IPS DF 6.9 (cell line): ENCODE results near the gene HDGFL3.
"Not testable (repeated sequence)": the region's sequence is repeated elsewhere in the genome, so short reads cannot be mapped to it uniquely, and the experiment has no call there.

Experiments used
- DNase-seq: peaks from one replicate; pipeline ENCODE4 v3.0.0-alpha.2; 2013; ENCODE audit warnings: low read depth, low spot score
- H3K27ac ChIP-seq: one replicate; pipeline ENCODE4 v1.5.1; 2013; ENCODE audit warnings: low read length, control low read depth
- H3K27me3 ChIP-seq: 2 replicates; pipeline ENCODE4 v1.6.1; 2013; ENCODE audit warnings: mild to moderate bottlenecking, low read length; ENCODE audit not compliant: control insufficient read depth, insufficient read depth
- H3K36me3 ChIP-seq: 2 replicates; pipeline ENCODE4 v1.6.1; 2013; ENCODE audit warnings: low read length; ENCODE audit not compliant: control insufficient read depth, insufficient read depth
- H3K4me1 ChIP-seq: 2 replicates; pipeline ENCODE4 v1.6.1; 2013; ENCODE audit warnings: low read length; ENCODE audit not compliant: control insufficient read depth, insufficient read depth
- H3K4me3 ChIP-seq: 2 replicates; pipeline ENCODE4 v1.5.1; 2013; ENCODE audit warnings: mild to moderate bottlenecking, low read length
- H3K9me3 ChIP-seq: 2 replicates; pipeline ENCODE4 v1.6.1; 2013; ENCODE audit warnings: low read length, inconsistent platforms; ENCODE audit not compliant: control insufficient read depth, insufficient read depth
- WGBS: extraction: QIAGEN DNeasy Blood & Tissue Kit; methylation state at CpG from one replicate; pipeline ENCODE4 v1.1.7; 2013; ENCODE audit warnings: mixed read lengths, missing lambda C conversion rate; ENCODE audit not compliant: insufficient read length, insufficient coverage; 5-methylcytosine and 5-hydroxymethylcytosine counted together

The HDGFL3 gene

DNA sequence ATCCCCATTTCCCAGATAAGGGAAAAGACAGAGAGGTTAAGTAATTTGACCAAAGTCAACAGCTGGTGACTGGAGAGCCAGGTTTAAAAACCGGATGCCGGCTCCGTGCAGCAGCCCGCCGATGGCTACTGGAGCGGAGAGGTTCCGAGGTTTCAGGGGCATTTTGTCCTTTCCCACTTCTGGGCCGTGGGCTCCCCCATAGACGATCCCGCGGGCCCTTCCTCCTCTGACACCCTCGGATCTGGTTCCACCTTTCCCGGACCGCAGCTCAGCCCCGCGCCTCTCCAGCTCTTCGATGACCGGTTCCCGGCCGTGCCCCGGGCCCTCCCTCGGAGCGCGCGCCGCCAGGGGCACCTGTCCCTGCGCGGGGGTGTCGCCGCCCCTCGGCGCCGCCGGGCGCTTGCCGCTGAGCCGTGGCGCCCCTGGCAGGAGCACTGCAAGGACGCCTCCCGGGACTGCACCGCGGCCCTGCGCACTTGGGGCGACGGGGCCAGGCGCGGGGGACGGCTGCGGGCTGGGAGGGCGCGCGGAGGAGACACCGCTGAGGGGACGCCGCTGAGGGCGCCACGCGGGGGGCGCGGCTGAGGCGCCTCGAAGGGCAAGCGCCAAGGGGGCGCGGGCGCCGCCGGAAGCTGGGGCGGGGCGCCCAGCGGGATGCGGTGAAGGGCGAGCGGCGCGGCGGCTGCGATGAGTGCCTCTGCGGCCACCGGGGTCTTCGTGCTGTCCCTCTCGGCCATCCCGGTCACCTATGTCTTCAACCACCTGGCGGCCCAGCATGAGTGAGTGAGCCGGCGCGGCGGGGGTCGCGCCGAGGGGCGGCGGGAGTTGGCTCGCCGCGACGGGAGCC, 100.4 kb downstream of the HDGFL3 start, which contains the start of gene TM6SF1:
TM6SF1 (plus strand) TSS at position 652 of the 847 bp plus-strand sequence; CDS start at position 688, 36 bp downstream.
- DNase-seq = no peak
- H3K27ac ChIP-seq = no peak within 1 kb of the TSS
- H3K36me3 ChIP-seq = no peaks in the 10 kb centered on the region
- H3K4me1 ChIP-seq = peaks cover 5% of the 10 kb centered on the region; the same call in 1 of the 2 replicates
- peaks cover 11% of the 10 kb centered on the region; the same call in 1 of the 2 replicates for H3K27me3 ChIP-seq
- no CpG with 5 or more reads among the region's 97 CpGs for WGBS
- no peaks in the 10 kb centered on the region for H3K9me3 ChIP-seq
- H3K4me3 ChIP-seq = peak within 1 kb of the TSS; percentile 64

GRCh38 chr15:83105440-83105839, 102.2 kb downstream of the HDGFL3 start:
- Histone ChIP-seq H3K4me3 (no peak overlapping the region), H3K27me3 (peaks cover 11% of the 10 kb centered on the region; the same call in 1 of the 2 replicates), H3K9me3 (no peaks in the 10 kb centered on the region), H3K36me3 (no peaks in the 10 kb centered on the region), H3K27ac (no peak overlapping the region), H3K4me1 (peaks cover 5% of the 10 kb centered on the region; the same call in 1 of the 2 replicates)
- no peak for DNase-seq
- WGBS = no CpG with 5 or more reads among the region's 1 CpG

DNA sequence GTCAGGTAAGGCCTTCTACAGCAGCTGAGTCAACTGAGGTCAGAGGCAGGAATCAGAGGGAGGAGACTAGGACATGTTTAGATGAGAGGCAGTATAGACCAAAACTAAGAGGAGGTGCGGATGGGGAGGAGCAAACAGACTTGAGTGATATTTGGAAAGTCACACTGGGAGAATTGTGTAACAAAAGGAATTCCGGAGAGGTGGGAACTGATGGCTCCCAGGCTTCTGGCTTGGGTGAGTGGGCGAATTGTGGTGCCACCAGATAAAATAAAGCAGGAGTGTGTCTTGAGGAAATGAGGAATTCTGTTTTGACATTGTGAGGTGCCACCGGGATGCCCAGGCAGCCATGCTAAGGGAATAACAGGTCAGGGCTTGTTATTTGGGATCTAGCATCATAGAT, 103.5 kb downstream of the HDGFL3 start:
- no CpG with 5 or more reads among the region's 4 CpGs for WGBS
- H3K9me3 ChIP-seq = no peaks in the 10 kb centered on the region
- DNase-seq = no peak
- H3K27me3 ChIP-seq = peaks cover 11% of the 10 kb centered on the region; the same call in 1 of the 2 replicates
- peaks cover 5% of the 10 kb centered on the region; the same call in 1 of the 2 replicates for H3K4me1 ChIP-seq
- no peaks in the 10 kb centered on the region for H3K36me3 ChIP-seq
- no peak overlapping the region for H3K27ac ChIP-seq
- H3K4me3 ChIP-seq = no peak overlapping the region

- Histone ChIP-seq H3K27me3 (peaks cover 6% of the 10 kb centered on the region; the same call in 1 of the 2 replicates), H3K27ac (no peak overlapping the region)
Measured at GRCh38 chr15:83102346-83102745, 105.3 kb downstream of the HDGFL3 start.

DNA sequence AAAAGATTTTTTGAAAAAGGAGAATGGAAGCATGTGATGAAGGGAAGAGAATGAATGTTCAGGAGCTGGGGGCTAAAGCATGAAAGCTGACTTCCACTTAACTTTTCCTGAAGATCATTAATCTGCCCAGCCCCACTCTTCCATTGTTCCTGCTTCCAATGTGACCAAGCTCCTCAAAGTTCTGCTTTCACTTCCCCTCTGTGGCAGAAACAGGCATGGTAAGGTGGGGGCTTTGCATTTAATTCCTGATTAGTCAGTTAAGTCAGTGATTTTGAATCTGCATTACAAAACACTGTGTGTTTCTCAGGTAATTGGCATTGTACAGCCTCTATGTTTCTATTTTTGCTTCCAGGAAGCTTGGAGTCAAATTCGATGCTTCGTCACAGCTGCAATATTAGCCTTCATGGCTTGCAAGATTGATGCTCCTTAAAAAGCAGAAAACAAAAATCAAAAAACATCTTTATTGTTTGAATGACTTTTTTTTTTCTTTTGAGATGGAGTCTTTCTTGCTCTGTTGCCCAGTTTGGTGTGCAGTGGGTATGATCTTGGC, 107.5 kb downstream of the HDGFL3 start:
- no peaks in the 10 kb centered on the region for H3K36me3 ChIP-seq
- H3K9me3 ChIP-seq = no peaks in the 10 kb centered on the region
- no CpG with 5 or more reads among the region's 2 CpGs for WGBS
- no peak for DNase-seq
- H3K4me1 ChIP-seq = no peaks in the 10 kb centered on the region
- no peaks in the 10 kb centered on the region for H3K27me3 ChIP-seq
- H3K4me3 ChIP-seq = no peak overlapping the region
- H3K27ac ChIP-seq = no peak overlapping the region

More at GRCh38 chr15:83102346-83102745, 105.3 kb downstream of the HDGFL3 start:
- Histone ChIP-seq H3K9me3 (no peaks in the 10 kb centered on the region), H3K36me3 (no peaks in the 10 kb centered on the region), H3K4me3 (no peak overlapping the region), H3K4me1 (peaks cover 2% of the 10 kb centered on the region; the same call in 1 of the 2 replicates)
- no peak for DNase-seq
- no CpG with 5 or more reads among the region's 2 CpGs for WGBS

GRCh38 chr15:83099290-83099689, 108.3 kb downstream of the HDGFL3 start:
- no peaks in the 10 kb centered on the region for H3K27me3 ChIP-seq
- no peak overlapping the region for H3K27ac ChIP-seq
- H3K36me3 ChIP-seq = no peaks in the 10 kb centered on the region
- no peak overlapping the region for H3K4me3 ChIP-seq
- DNase-seq = no peak
- no peaks in the 10 kb centered on the region for H3K9me3 ChIP-seq
- 100% methylated on average over 2 of the region's 2 CpGs for WGBS
- no peaks in the 10 kb centered on the region for H3K4me1 ChIP-seq

DNA sequence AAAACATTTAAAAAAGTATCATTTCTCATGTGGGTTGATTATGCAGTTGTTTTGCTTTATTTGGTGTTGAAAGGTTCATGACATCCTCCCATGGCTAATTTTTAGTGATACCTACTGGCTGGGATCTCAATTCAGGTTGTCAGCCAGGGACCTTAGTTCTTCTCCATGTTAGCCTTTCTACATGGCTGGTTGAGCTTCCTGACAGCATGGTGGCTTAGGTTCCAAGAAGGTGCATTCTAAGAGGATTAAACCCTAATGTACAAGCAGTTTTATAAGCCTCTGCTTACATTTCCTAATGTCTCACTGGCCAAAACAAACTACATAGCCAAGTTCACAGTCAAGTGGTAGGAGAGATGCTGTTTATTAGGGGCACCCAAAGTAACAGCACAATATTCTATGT, 109.5 kb downstream of the HDGFL3 start:
- H3K27me3 ChIP-seq = no peaks in the 10 kb centered on the region
- H3K9me3 ChIP-seq = no peaks in the 10 kb centered on the region
- no peak for DNase-seq
- H3K4me1 ChIP-seq = no peaks in the 10 kb centered on the region
- no peak overlapping the region for H3K4me3 ChIP-seq
- H3K36me3 ChIP-seq = no peaks in the 10 kb centered on the region
- no peak overlapping the region for H3K27ac ChIP-seq

GRCh38 chr15:83094583-83094982, 113.0 kb downstream of the HDGFL3 start:
- Histone ChIP-seq H3K27me3 (no peaks in the 10 kb centered on the region), H3K9me3 (no peaks in the 10 kb centered on the region), H3K27ac (no peak overlapping the region), H3K4me1 (no peaks in the 10 kb centered on the region), H3K4me3 (no peak overlapping the region), H3K36me3 (no peaks in the 10 kb centered on the region)
- no peak for DNase-seq
- no CpG with 5 or more reads among the region's 5 CpGs for WGBS

DNA sequence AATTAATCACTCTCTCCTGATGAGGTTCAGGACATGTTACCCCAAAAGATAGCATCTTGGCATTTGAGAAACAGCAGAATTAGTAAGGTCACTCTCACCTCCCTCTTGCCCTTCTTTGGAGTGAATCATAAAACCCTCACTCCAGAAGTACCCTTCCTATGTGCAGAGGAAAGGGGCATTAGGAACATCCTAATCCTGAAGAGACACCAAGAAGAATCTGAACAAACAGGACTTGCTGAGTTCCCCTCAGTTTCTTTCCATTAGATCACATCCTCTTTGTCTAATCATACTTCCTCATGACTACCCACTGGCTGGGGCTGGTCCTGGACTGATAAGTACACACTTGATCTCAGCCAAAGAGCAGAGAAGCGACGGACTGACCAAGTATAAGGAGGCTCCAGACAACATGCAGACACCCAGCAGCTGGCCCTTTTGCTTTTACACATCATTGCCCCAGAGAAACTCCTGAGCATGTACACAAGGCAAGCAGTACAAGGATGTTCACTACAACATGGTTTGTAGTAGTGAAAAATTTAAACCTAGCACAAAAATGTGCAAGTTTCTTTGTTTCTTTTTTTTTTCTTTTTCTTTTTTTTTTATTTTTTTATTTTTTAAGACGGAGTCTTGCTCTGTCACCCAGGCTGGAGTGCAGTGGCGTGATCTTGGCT, 115.2 kb downstream of the HDGFL3 start:
- no peak for DNase-seq
- Histone ChIP-seq H3K4me1 (no peaks in the 10 kb centered on the region), H3K4me3 (no peak overlapping the region), H3K27me3 (no peaks in the 10 kb centered on the region), H3K27ac (no peak overlapping the region), H3K36me3 (no peaks in the 10 kb centered on the region), H3K9me3 (no peaks in the 10 kb centered on the region)
- no CpG with 5 or more reads among the region's 4 CpGs for WGBS

DNA sequence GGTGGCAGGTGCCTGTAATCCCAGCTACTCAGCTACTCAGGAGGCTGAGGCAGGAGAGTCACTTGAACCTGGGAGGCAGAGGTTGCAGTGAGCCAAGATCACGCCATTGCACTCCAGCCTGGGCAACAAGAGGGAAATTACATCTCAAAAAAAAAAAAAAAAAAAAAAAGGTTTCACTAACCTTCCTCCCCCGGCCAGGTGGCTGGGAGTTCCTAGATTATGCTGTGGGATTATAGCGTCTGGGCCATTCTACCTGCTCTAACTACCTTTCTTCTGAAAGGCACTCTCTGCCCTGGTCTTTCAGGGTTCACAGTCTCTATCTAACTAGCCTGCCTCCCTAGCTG, 115.7 kb downstream of the HDGFL3 start:
- WGBS = no CpG with 5 or more reads among the region's 3 CpGs
- not testable (repeated sequence) for H3K4me1 ChIP-seq, DNase-seq, H3K4me3 ChIP-seq, H3K27me3 ChIP-seq, H3K9me3 ChIP-seq, H3K36me3 ChIP-seq, H3K27ac ChIP-seq
